HepG2 (cell line): ENCODE measurements around the gene SCAI. TPM values are rescaled to one million over a fixed set of nuclear protein-coding genes. Genes with fewer than 3 reads are reported as not detected.
A peak's percentile ranks its signal among the peaks of the same experiment; 100 is the strongest.
"Not testable (repeated sequence)": the region's sequence is repeated elsewhere in the genome, so short reads cannot be mapped to it uniquely, and the experiment has no call there.

Experiments used
- ATAC-seq: fragments of 200-7000 bp; cut with Tn5 transposase; 3 replicates; pipeline ENCODE4 v1.9.1; 2020; ENCODE audit warnings: mild to moderate bottlenecking, moderate library complexity
- BruUV-seq: library from RNA; stranded (reverse); fragments of 400-500 nt; replicated peaks from 2 replicates; lab custom pipeline; 2021; lab: Mats Ljungman, UMichigan
- CTCF ChIA-PET: fragments of 300-600 bp; formaldehyde crosslinking; extraction: SDS; loops from one replicate; lab custom pipeline; 2021; ENCODE audit warnings: low total read pairs, inconsistent platforms, low intra/inter-chr PET ratio; lab: Yijun Ruan, JAX
- POLR2A ChIA-PET: fragments of 350-600 bp; sonication (Branson Sonifier 250); formaldehyde crosslinking; loops from one replicate; lab custom pipeline; 2020; ENCODE audit warnings: antibody characterized with exemption, inconsistent platforms; lab: Yijun Ruan, JAX
- DNase-seq: peaks from one replicate; pipeline ENCODE4 v3.0.0-alpha.2; 2015; ENCODE audit warnings: low spot score
- FAIRE-seq: peaks from 3 replicates; lab custom pipeline; 2011; peaks lifted over from hg19 to GRCh38; lab: Jason Lieb, UNC
- H2AFZ ChIP-seq: one replicate; pipeline ENCODE4 v1.6.1; 2011; ENCODE audit warnings: low read length, inconsistent platforms
- H3K27ac ChIP-seq: fragments of 300-600 bp; 3 replicates; pipeline ENCODE4 v1.8.0; 2011; ENCODE audit warnings: mixed run types, mild to moderate bottlenecking, mixed read lengths, low read length, inconsistent platforms; ENCODE audit not compliant: insufficient read depth; ENCODE audit errors: extremely low read length
- H3K27me3 ChIP-seq, 2 experiments: fragments of 200-600 bp in 1 of 2; 2 replicates in 1 of 2; 3 replicates in 1 of 2; pipeline versions ENCODE4 v1.6.0 to v1.8.0; 2011; ENCODE audit warnings: low read length in 2 of 2, mild to moderate bottlenecking in 2 of 2, moderate library complexity in 2 of 2, inconsistent platforms in 1 of 2; ENCODE audit not compliant: insufficient read depth in 2 of 2, control insufficient read depth in 1 of 2
- H3K36me3 ChIP-seq, 2 experiments: fragments of 200-600 bp in 1 of 2; replicated peaks in 1 of 2; 2 replicates in 1 of 2; 3 replicates in 1 of 2; pipeline versions ENCODE4 v1.5.1 to v1.8.0; 2011; ENCODE audit warnings: low read length in 2 of 2, inconsistent platforms in 1 of 2; ENCODE audit not compliant: insufficient read depth in 2 of 2, control insufficient read depth in 1 of 2
- H3K4me1 ChIP-seq: 2 replicates; pipeline ENCODE4 v1.5.1; 2012; ENCODE audit warnings: low read length, inconsistent platforms; ENCODE audit not compliant: insufficient read depth
- H3K4me2 ChIP-seq: 2 replicates; pipeline ENCODE4 v1.6.0; 2011; ENCODE audit warnings: low read depth, low read length, inconsistent platforms
- H3K4me3 ChIP-seq, 3 experiments: fragments of 200-600 bp in 1 of 3; sonication (generic), shearing (Covaris generic) in 1 of 3; replicated peaks in 1 of 3; 2 replicates each; pipeline ENCODE4 v1.5.1; 2011 to 2016; ENCODE audit warnings: low read length in 3 of 3, inconsistent platforms in 2 of 3, low read depth in 2 of 3, mild to moderate bottlenecking in 2 of 3, control low read depth in 1 of 3, mixed read lengths in 1 of 3; ENCODE audit not compliant: insufficient read depth in 1 of 3
- H3K79me2 ChIP-seq: one replicate; pipeline ENCODE4 v1.6.1; 2011; ENCODE audit warnings: low read length, inconsistent platforms; ENCODE audit not compliant: insufficient read depth
- H3K9ac ChIP-seq: 2 replicates; pipeline ENCODE4 v1.6.0; 2011; ENCODE audit warnings: mild to moderate bottlenecking, low read depth, low read length, inconsistent platforms; ENCODE audit not compliant: insufficient read depth
- H3K9me3 ChIP-seq: 2 replicates; pipeline ENCODE4 v1.5.1; 2012; ENCODE audit warnings: mild to moderate bottlenecking, low read length
- H4K20me1 ChIP-seq: 2 replicates; pipeline ENCODE4 v1.6.0; 2011; ENCODE audit warnings: inconsistent platforms, mild to moderate bottlenecking, low read length, moderate library complexity; ENCODE audit not compliant: insufficient read depth
- ISX ChIP-seq: sonication (generic); formaldehyde crosslinking; conservative IDR thresholded peaks from 2 replicates; pipeline ENCODE4 v1.5.0; 2020; ENCODE audit warnings: missing genetic modification reagents
- ZMAT5 ChIP-seq: sonication (generic); formaldehyde crosslinking; IDR thresholded peaks from 2 replicates; pipeline ENCODE4 v1.5.0; 2020; ENCODE audit warnings: mild to moderate bottlenecking, low read depth, missing genetic modification reagents, borderline replicate concordance
- ZNF121 ChIP-seq: sonication (generic); formaldehyde crosslinking; IDR thresholded peaks from 2 replicates; pipeline ENCODE4 v1.5.0; 2020; ENCODE audit warnings: mild to moderate bottlenecking, missing genetic modification reagents
- WGBS: methylation state at CpG from one replicate; pipeline ENCODE4 v1.1.6; 2017; ENCODE audit warnings: low lambda C conversion rate; 5-methylcytosine and 5-hydroxymethylcytosine counted together
- in situ Hi-C: cut with HindIII; loops from 2 replicates; pipeline ENCODE4 v1.10.0; 2017; ENCODE audit warnings: low pct_unique_long_range_greater_than_20kb; ENCODE audit not compliant: extremely low pct_ligation_motif_present
- intact Hi-C: fragments of 100-400 bp; cut with micrococcal nuclease; formaldehyde crosslinking; loops from one replicate; pipeline ENCODE4 v1.10.0; 2022; ENCODE audit not compliant: unreplicated experiment
- polyA plus RNA-seq, 8 experiments: library from polyadenylated mRNA; depleted of rRNA in 3 of 8; stranded (reverse) in 7 of 8; unstranded in 1 of 8; fragments of >200 nt; fragmentation: Illumina TruSeq in 4 of 8; extraction: Trizol in 4 of 8; gene quantifications; 2 replicates each; pipeline versions ENCODE4 v1.2.1 to v1.2.3, GENCODE V29; 2011 to 2016; ENCODE audit warnings: low read depth in 4 of 8, missing spikeins in 1 of 8, mixed read lengths in 1 of 8; ENCODE audit not compliant: insufficient read depth in 1 of 8
- total RNA-seq, 5 experiments: library from RNA; depleted of rRNA; stranded (reverse); fragments of >200 nt; fragmentation: Illumina TruSeq; extraction: Trizol; gene quantifications; 2 replicates each; pipeline ENCODE4 v1.2.3, GENCODE V29; 2016; ENCODE audit warnings: low read depth in 1 of 5
- TF ChIP-seq, protein P1 (sequence below): sonication (generic); formaldehyde crosslinking; IDR thresholded peaks from 2 replicates; pipeline ENCODE4 v1.5.0; 2020; ENCODE audit warnings: mild to moderate bottlenecking, missing genetic modification reagents
- TF ChIP-seq, protein P2 (sequence below): sonication (generic); formaldehyde crosslinking; IDR thresholded peaks from 2 replicates; pipeline ENCODE4 v1.4.0; 2020; ENCODE audit warnings: missing genetic modification reagents, borderline replicate concordance

Gene SCAI
- total and polyA plus RNA-seq, 2 of the 13 experiments (the other 11 are each of a cell fraction or from before 2014, with no cell fraction given): 4.4 to 8.4 TPM

DNA sequence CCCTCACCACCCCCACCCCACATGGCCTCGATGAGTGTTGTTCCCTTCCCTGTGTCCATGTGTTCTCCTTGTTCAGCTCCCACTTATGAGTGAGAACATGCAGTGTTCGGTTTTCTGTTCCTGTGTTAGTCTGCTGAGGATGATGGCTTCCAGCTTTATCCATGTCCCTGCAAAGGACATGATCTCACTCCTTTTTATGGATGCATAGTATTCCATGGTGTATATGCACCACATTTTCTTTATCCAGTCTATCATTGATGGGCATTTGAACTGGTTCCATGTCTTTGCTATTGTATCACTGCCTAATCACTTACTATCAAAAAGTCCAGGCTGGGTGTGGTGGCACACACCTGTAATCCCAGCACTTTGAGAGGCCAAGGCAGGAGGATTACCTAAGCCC is 24.6 kb downstream of the SCAI start:
- H3K79me2 ChIP-seq, in situ Hi-C loops, ATAC-seq, POLR2A ChIA-PET, H4K20me1 ChIP-seq, H2AFZ ChIP-seq, H3K4me3 ChIP-seq, BruUV-seq, H3K27me3 ChIP-seq, intact Hi-C loops, H3K9me3 ChIP-seq, CTCF ChIA-PET, H3K9ac ChIP-seq, H3K4me2 ChIP-seq, DNase-seq, H3K36me3 ChIP-seq, FAIRE-seq, H3K27ac ChIP-seq: not testable (repeated sequence)
- peaks cover 10% of the 10 kb centered on the region; the same call in 1 of the 2 replicates for H3K4me1 ChIP-seq
- 97% methylated on average over 2 of the region's 2 CpGs for WGBS

GRCh38 chr9:125114503-125114902 is 28.8 kb downstream of the SCAI start:
- H2AFZ ChIP-seq, intact Hi-C loops, H3K4me3 ChIP-seq, BruUV-seq, POLR2A ChIA-PET, H3K4me1 ChIP-seq, H3K27ac ChIP-seq, H3K36me3 ChIP-seq, FAIRE-seq, H4K20me1 ChIP-seq, DNase-seq, H3K9me3 ChIP-seq, H3K79me2 ChIP-seq, H3K9ac ChIP-seq, CTCF ChIA-PET, H3K27me3 ChIP-seq, H3K4me2 ChIP-seq, ATAC-seq, in situ Hi-C loops: not testable (repeated sequence)
- WGBS: 94% methylated on average over 4 of the region's 4 CpGs
- TF ChIP-seq ZNF121 (CRISPR knock-in tag): peak; percentile 59; the same call in 1 of the 2 replicates

DNA sequence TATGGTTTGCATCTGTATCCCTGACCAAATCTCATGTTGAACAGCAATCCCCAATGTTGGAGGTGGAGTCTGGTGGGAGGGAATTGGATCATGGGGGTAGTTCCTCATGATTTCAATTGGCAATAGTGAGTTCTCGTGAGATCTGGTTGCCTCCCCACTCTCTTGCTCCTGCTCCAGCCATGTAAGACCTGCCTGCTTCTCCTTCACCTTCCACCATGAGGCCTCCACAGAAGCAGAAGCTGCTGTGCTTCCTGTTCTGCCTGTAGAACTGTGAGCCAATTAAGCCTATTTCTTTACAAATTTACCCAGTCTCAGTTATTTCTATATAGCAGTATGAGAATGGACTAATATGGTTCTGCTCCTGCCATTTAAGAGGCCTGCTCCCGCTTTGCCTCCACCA is 32.9 kb downstream of the SCAI start:
- ATAC-seq (no peak), FAIRE-seq (no peak), DNase-seq (no peak)
- ChIA-PET POLR2A (no interaction called here), CTCF (no interaction called here)
- Histone ChIP-seq H3K9ac (no peak overlapping the region), H3K4me2 (no peak overlapping the region), H3K9me3 (no peaks in the 10 kb centered on the region), H4K20me1 (no peaks in the 10 kb centered on the region), H3K27ac (no peak overlapping the region), H3K4me1 (no peaks in the 10 kb centered on the region), H3K4me3 (no peak overlapping the region), H3K79me2 (peaks cover 4% of the 10 kb centered on the region), H2AFZ (no peak overlapping the region), H3K27me3 (no peaks in the 10 kb centered on the region), H3K36me3 (no peaks in the 10 kb centered on the region)
- BruUV-seq: no TSS peak
- 100% methylated on average over 2 of the region's 2 CpGs for WGBS
- in situ Hi-C loops (no loop called here), intact Hi-C loops (no loop called here)
- TF ChIP-seq, protein P1, sequence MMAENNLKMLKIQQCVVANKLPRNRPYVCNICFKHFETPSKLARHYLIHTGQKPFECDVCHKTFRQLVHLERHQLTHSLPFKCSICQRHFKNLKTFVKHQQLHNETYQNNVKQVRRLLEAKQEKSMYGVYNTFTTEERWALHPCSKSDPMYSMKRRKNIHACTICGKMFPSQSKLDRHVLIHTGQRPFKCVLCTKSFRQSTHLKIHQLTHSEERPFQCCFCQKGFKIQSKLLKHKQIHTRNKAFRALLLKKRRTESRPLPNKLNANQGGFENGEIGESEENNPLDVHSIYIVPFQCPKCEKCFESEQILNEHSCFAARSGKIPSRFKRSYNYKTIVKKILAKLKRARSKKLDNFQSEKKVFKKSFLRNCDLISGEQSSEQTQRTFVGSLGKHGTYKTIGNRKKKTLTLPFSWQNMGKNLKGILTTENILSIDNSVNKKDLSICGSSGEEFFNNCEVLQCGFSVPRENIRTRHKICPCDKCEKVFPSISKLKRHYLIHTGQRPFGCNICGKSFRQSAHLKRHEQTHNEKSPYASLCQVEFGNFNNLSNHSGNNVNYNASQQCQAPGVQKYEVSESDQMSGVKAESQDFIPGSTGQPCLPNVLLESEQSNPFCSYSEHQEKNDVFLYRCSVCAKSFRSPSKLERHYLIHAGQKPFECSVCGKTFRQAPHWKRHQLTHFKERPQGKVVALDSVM (CRISPR knock-in tag): no peak
- TF ChIP-seq ZMAT5 (CRISPR knock-in tag) (no peak), ISX (CRISPR knock-in tag) (no peak)
- TF ChIP-seq, protein P2, sequence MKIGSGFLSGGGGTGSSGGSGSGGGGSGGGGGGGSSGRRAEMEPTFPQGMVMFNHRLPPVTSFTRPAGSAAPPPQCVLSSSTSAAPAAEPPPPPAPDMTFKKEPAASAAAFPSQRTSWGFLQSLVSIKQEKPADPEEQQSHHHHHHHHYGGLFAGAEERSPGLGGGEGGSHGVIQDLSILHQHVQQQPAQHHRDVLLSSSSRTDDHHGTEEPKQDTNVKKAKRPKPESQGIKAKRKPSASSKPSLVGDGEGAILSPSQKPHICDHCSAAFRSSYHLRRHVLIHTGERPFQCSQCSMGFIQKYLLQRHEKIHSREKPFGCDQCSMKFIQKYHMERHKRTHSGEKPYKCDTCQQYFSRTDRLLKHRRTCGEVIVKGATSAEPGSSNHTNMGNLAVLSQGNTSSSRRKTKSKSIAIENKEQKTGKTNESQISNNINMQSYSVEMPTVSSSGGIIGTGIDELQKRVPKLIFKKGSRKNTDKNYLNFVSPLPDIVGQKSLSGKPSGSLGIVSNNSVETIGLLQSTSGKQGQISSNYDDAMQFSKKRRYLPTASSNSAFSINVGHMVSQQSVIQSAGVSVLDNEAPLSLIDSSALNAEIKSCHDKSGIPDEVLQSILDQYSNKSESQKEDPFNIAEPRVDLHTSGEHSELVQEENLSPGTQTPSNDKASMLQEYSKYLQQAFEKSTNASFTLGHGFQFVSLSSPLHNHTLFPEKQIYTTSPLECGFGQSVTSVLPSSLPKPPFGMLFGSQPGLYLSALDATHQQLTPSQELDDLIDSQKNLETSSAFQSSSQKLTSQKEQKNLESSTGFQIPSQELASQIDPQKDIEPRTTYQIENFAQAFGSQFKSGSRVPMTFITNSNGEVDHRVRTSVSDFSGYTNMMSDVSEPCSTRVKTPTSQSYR: no peak
